Activated B cell treated with CpG ODN at 0.5 μM for 24 hours (primary cell): ENCODE data around the gene PGBD4. TPM values are rescaled to one million over a fixed set of nuclear protein-coding genes. Genes with fewer than 3 reads are reported as not detected.
A peak's percentile ranks its signal among the peaks of the same experiment; 100 is the strongest.

ENCODE experiments used
- ATAC-seq: fragments of 200-7000 bp; cut with Tn5 transposase; one replicate; pipeline ENCODE4 v1.10.0; 2021; ENCODE audit warnings: low read depth, mild to moderate bottlenecking, moderate library complexity
- CTCF ChIA-PET: fragments of 350-600 bp; sonication (Branson Sonifier 250); formaldehyde crosslinking; loops from one replicate; lab custom pipeline; 2021; ENCODE audit warnings: antibody characterized with exemption; lab: Charles Lee
- POLR2A ChIA-PET: fragments of 350-600 bp; sonication (Branson Sonifier 250); formaldehyde crosslinking; loops from one replicate; lab custom pipeline; 2021; ENCODE audit warnings: antibody characterized with exemption; lab: Charles Lee
- DNase-seq: peaks from one replicate; pipeline ENCODE4 v3.0.0; 2022
- H3K27ac Mint-ChIP-seq: one replicate; pipeline ENCODE4 v1.8.0; 2020; ENCODE audit warnings: mixed read lengths
- H3K27me3 Mint-ChIP-seq: one replicate; pipeline ENCODE4 v1.8.0; 2021; ENCODE audit warnings: mixed read lengths
- H3K36me3 Mint-ChIP-seq: one replicate; pipeline ENCODE4 v1.8.0; 2021; ENCODE audit warnings: low read depth, mixed read lengths
- H3K4me1 Mint-ChIP-seq: one replicate; pipeline ENCODE4 v1.8.0; 2021; ENCODE audit warnings: mixed read lengths
- H3K4me3 Mint-ChIP-seq: one replicate; pipeline ENCODE4 v1.8.0; 2020; ENCODE audit warnings: mild to moderate bottlenecking, mixed read lengths
- H3K9me3 Mint-ChIP-seq: one replicate; pipeline ENCODE4 v1.8.0; 2020; ENCODE audit warnings: mixed read lengths
- intact Hi-C: fragments of 100-400 bp; cut with micrococcal nuclease; formaldehyde crosslinking; loops from one replicate; pipeline ENCODE4 v1.15.1; 2024
- total RNA-seq: library from RNA; stranded (reverse); gene quantifications from 2 replicates; pipeline ENCODE4 v1.2.3, GENCODE V29; 2022
- TF ChIP-seq, protein P1 (sequence below): fragments of 200-600 bp; IDR thresholded peaks from one replicate; pipeline ENCODE4 v1.8.0; 2022; ENCODE audit warnings: antibody characterized with exemption, mild to moderate bottlenecking

PGBD4 gene
- total RNA-seq, 1 donor from 2014 or later = 5.3 TPM

- no peaks in the 10 kb centered on the region for H3K27me3 Mint-ChIP-seq
- no peak overlapping the region for H3K4me3 Mint-ChIP-seq
- ATAC-seq = peak; percentile 68
- H3K27ac Mint-ChIP-seq = peak overlapping the region; percentile 80
- ChIA-PET CTCF (no interaction called here), POLR2A (interaction anchor here (1.4 kb wide), 1 partner anchor 17 kb away, joined by 4 read pairs; no protein-coding TSS in a partner anchor)
- H3K36me3 Mint-ChIP-seq = peaks cover 84% of the 10 kb centered on the region
- no peak for DNase-seq
- intact Hi-C loops = loop anchor here (5.0 kb wide), 2 partner anchors 52 to 53 kb away; partner anchors contain the start of genes EMC7 and PGBD4
- TF ChIP-seq, protein P1, sequence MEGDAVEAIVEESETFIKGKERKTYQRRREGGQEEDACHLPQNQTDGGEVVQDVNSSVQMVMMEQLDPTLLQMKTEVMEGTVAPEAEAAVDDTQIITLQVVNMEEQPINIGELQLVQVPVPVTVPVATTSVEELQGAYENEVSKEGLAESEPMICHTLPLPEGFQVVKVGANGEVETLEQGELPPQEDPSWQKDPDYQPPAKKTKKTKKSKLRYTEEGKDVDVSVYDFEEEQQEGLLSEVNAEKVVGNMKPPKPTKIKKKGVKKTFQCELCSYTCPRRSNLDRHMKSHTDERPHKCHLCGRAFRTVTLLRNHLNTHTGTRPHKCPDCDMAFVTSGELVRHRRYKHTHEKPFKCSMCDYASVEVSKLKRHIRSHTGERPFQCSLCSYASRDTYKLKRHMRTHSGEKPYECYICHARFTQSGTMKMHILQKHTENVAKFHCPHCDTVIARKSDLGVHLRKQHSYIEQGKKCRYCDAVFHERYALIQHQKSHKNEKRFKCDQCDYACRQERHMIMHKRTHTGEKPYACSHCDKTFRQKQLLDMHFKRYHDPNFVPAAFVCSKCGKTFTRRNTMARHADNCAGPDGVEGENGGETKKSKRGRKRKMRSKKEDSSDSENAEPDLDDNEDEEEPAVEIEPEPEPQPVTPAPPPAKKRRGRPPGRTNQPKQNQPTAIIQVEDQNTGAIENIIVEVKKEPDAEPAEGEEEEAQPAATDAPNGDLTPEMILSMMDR = no peak
- H3K9me3 Mint-ChIP-seq = peaks cover 19% of the 10 kb centered on the region
- H3K4me1 Mint-ChIP-seq = peaks cover 7% of the 10 kb centered on the region
These were observed 52.9 kb downstream of the PGBD4 start for GRCh38 chr15:34154725-34155204.

GRCh38 chr15:34155859-34156258 lies 54.0 kb downstream of the PGBD4 start:
- TF ChIP-seq, protein P1 = no peak
- H3K27me3 Mint-ChIP-seq = no peaks in the 10 kb centered on the region
- POLR2A ChIA-PET = no interaction called here
- H3K4me1 Mint-ChIP-seq = peaks cover 7% of the 10 kb centered on the region
- no peak overlapping the region for H3K4me3 Mint-ChIP-seq
- no peak overlapping the region for H3K27ac Mint-ChIP-seq
- H3K9me3 Mint-ChIP-seq = peaks cover 26% of the 10 kb centered on the region
- DNase-seq (no peak), ATAC-seq (no peak)
- CTCF ChIA-PET = interaction anchor here (0.7 kb wide), 1 partner anchor 955 kb away, joined by 3 read pairs; no protein-coding TSS in a partner anchor
- intact Hi-C loops = loop anchor here (5.0 kb wide), 1 partner anchor 54 kb away; the partner anchor contains the start of genes EMC7 and PGBD4
- peaks cover 84% of the 10 kb centered on the region for H3K36me3 Mint-ChIP-seq

Other genes starting within 250 kb of the PGBD4 start
- not detected in 2 replicates for gene CHRM5, start 133.6 kb upstream of the PGBD4 start, total RNA-seq
- gene AVEN, start 62.9 kb upstream of the PGBD4 start, total RNA-seq = 14.1 and 15.7 TPM in 2 replicates
- gene EMC7, start 221 bp upstream of the PGBD4 start, total RNA-seq = 29.8 and 31.9 TPM in 2 replicates
- 46.2 and 53.3 TPM in 2 replicates for gene KATNBL1, start 108.0 kb downstream of the PGBD4 start, total RNA-seq
- gene EMC4, start 122.9 kb downstream of the PGBD4 start, total RNA-seq = 63.5 and 71.9 TPM in 2 replicates
- 61.3 and 74.4 TPM in 2 replicates for gene SLC12A6, start 235.7 kb downstream of the PGBD4 start, total RNA-seq
- gene NOP10, start 241.1 kb downstream of the PGBD4 start, total RNA-seq = 116 and 130 TPM in 2 replicates
- not detected in 2 replicates for gene NUTM1, start 241.2 kb downstream of the PGBD4 start, total RNA-seq